SIG-M5 treated with dmso at 0.1 percent for 504 hours (cell line): ENCODE results near the gene MRPL50.
"Not testable (repeated sequence)": the region's sequence is repeated elsewhere in the genome, so short reads cannot be mapped to it uniquely, and the experiment has no call there.

ENCODE experiments used
- DNase-seq: peaks from one replicate; lab custom pipeline; 2025; ENCODE audit not compliant: unreplicated experiment; lab: John Stamatoyannopoulos, UW

The MRPL50 gene

GRCh38 chr9:101418518-101419430 lies 20.4 kb upstream of the MRPL50 start:
- DNase-seq = no peak

- DNase-seq = no peak
Measured at GRCh38 chr9:101417977-101418376, 19.6 kb upstream of the MRPL50 start.

- no peak for DNase-seq
Measured at GRCh38 chr9:101417389-101417788, 19.0 kb upstream of the MRPL50 start.

- no peak for DNase-seq
Measured at GRCh38 chr9:101415578-101415977, 17.2 kb upstream of the MRPL50 start.

GRCh38 chr9:101414839-101415238 lies 16.4 kb upstream of the MRPL50 start:
- DNase-seq = no peak

- no peak for DNase-seq
Measured at GRCh38 chr9:101409079-101409477, 10.7 kb upstream of the MRPL50 start.

GRCh38 chr9:101408374-101409078 lies 10.1 kb upstream of the MRPL50 start:
- no peak for DNase-seq

GRCh38 chr9:101403516-101404285 lies 5.3 kb upstream of the MRPL50 start:
- no peak for DNase-seq

GRCh38 chr9:101400120-101400519 lies 1.7 kb upstream of the MRPL50 start:
- DNase-seq = no peak

GRCh38 chr9:101399643-101399970 lies 1.2 kb upstream of the MRPL50 start:
- peak; percentile 29 for DNase-seq

GRCh38 chr9:101398930-101399642 lies 668 bp upstream of the MRPL50 start:
- DNase-seq = no peak

GRCh38 chr9:101397746-101398067 lies 711 bp downstream of the MRPL50 start:
- DNase-seq = no peak

GRCh38 chr9:101394687-101395086 lies 3.7 kb downstream of the MRPL50 start:
- DNase-seq = no peak

- no peak for DNase-seq
Measured at GRCh38 chr9:101393135-101393534, 5.3 kb downstream of the MRPL50 start.

- no peak for DNase-seq
Measured at GRCh38 chr9:101388507-101388993, 9.9 kb downstream of the MRPL50 start.

- peak; percentile 59 for DNase-seq
Measured at GRCh38 chr9:101387871-101388506, 10.4 kb downstream of the MRPL50 start.

GRCh38 chr9:101384873-101385536 lies 13.4 kb downstream of the MRPL50 start, which contains the start of gene BAAT:
Gene BAAT, minus strand, starts transcription at chr9:101385006. Its CDS starts 13,602 bp downstream, at chr9:101371404.
- not testable (repeated sequence) for DNase-seq

GRCh38 chr9:101383361-101383760 lies 15.1 kb downstream of the MRPL50 start:
- DNase-seq = no peak

- DNase-seq = no peak
Measured at GRCh38 chr9:101381833-101382342, 16.5 kb downstream of the MRPL50 start.

GRCh38 chr9:101381118-101381517 lies 17.3 kb downstream of the MRPL50 start:
- no peak for DNase-seq
